Measurements from ENCODE around the gene FBXO36. TPM values are rescaled to one million over a fixed set of nuclear protein-coding genes. Genes with fewer than 3 reads are reported as not detected.

The FBXO36 gene
- total and polyA plus RNA-seq, 2 experiments from 2014 or later: 5.3 to 6.3 TPM

DNA sequence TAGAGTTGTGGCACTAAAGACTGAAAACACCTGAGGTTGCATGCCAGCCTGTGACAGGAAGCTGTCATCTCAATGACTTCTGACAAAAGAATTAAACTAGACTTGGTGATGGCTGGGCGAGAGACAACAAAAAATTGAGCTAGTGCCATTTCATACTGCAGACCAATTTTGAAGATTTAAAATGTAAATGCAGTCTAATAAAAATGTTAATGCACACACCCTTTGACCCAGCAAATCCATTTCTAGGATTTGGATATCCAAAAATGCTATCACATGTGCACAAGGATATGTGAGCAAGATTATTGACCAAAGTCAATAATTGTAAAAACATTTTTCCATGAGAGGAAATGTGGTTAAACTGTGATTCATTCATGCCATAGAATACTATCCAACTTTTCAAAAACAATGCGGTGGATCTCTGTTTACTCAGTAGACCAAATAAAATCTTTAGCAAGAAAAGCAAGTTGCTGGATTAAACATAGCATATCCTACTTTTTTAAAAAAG lies 5.6 kb downstream of the FBXO36 start:
- Histone ChIP-seq H3K27me3 (replicated peaks; ENCODE audit: insufficient read depth) (no peaks in the 10 kb centered on the region), H3K9me2 (ENCODE audit: insufficient read depth) (no peaks in the 10 kb centered on the region), H3K9ac (no peak overlapping the region), H3K9me3 (ENCODE audit: low read depth) (no peaks in the 10 kb centered on the region), H3K79me2 (ENCODE audit: insufficient read depth) (peaks cover 59% of the 10 kb centered on the region), H3K4me2 (ENCODE audit: unreplicated experiment) (no peak overlapping the region), H3K36me3 (ENCODE audit: low read depth) (no peaks in the 10 kb centered on the region), H3K4me1 (ENCODE audit: insufficient read depth) (peaks cover 12% of the 10 kb centered on the region), H3K4me3 (no peak overlapping the region), H2AFZ (no peak overlapping the region), H4K20me1 (ENCODE audit: insufficient read depth) (no peaks in the 10 kb centered on the region), H3K27ac (peak overlapping the region; percentile 11), H3F3A (ENCODE audit: insufficient read depth) (peaks cover 19% of the 10 kb centered on the region)
- in situ Hi-C loops (cut with MboI): no loop called here
- DNase-seq: peak; percentile 73
- no peak for TF ChIP-seq EZH2 (IDR thresholded peaks at IDR 0.05; ENCODE audit: insufficient read depth, poor library complexity, severe bottlenecking)
- TF ChIP-seq EZH2phosphoT487 (IDR thresholded peaks at IDR 0.05; ENCODE audit: insufficient read depth, low read depth): no peak
- 48 to 50% methylated on average over 2 of the region's 2 CpGs for WGBS, 2 experiments (ENCODE audit: low coverage in 1 of 2, low lambda C conversion rate in 2 of 2, missing lambda C conversion rate in 2 of 2)

DNA sequence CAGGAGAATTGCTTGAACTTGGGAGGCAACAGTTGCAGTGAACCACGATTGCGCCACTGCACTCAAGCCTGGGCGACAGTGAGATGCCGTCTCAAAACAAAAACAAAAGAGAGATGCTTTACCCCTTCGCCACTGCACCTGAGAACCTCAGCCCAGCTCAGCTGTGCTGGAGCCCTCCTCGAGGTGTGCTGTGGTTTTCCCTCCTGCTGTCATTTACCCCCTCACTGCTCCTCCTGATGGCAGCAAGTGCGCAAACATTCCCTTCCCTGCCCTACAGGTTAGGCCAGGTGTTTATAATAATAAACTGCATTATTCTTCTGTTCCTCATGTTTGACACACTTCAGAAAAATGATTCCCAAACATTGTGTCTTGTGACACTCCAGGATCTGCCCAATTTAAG lies 8.4 kb downstream of the FBXO36 start:
- Histone ChIP-seq H3K4me1 (ENCODE audit: insufficient read depth) (peaks cover 12% of the 10 kb centered on the region), H3F3A (ENCODE audit: insufficient read depth) (peaks cover 15% of the 10 kb centered on the region), H3K9me3 (ENCODE audit: low read depth) (no peaks in the 10 kb centered on the region), H3K4me3 (no peak overlapping the region), H3K36me3 (ENCODE audit: low read depth) (no peaks in the 10 kb centered on the region), H3K27me3 (replicated peaks; ENCODE audit: insufficient read depth) (no peaks in the 10 kb centered on the region), H3K4me2 (ENCODE audit: unreplicated experiment) (no peak overlapping the region), H2AFZ (no peak overlapping the region), H3K79me2 (ENCODE audit: insufficient read depth) (peaks cover 37% of the 10 kb centered on the region), H4K20me1 (ENCODE audit: insufficient read depth) (no peaks in the 10 kb centered on the region), H3K9me2 (ENCODE audit: insufficient read depth) (no peaks in the 10 kb centered on the region), H3K9ac (no peak overlapping the region), H3K27ac (no peak overlapping the region)
- no peak for DNase-seq
- in situ Hi-C loops (cut with MboI): no loop called here
- WGBS, 2 experiments (ENCODE audit: low coverage in 1 of 2, low lambda C conversion rate in 2 of 2, missing lambda C conversion rate in 2 of 2): 94 to 95% methylated on average over 7 of the region's 7 CpGs
- TF ChIP-seq EZH2phosphoT487 (IDR thresholded peaks at IDR 0.05; ENCODE audit: insufficient read depth, low read depth) (no peak), EZH2 (IDR thresholded peaks at IDR 0.05; ENCODE audit: insufficient read depth, poor library complexity, severe bottlenecking) (no peak)

DNA sequence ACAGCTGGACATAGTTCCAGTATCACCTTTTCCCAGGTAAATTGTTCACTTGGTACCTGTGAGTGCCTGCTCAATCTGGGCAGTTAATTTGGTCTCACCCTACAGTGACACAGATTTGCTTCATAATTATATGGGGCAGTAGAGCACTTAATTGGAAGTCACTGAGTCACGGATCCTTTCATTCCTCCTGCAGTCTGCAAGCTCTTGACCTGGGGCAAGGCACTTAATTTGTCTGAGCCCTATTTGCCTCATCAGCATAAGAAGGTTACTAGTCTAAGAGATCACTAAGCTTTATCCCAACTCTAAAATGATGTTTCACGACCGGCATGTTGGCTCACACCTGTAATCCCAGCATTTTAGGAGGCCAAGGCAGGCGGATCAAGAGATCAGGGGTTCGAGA lies 8.9 kb downstream of the FBXO36 start:
- DNase-seq: no peak
- no peak overlapping the region for H2AFZ ChIP-seq
- H3F3A ChIP-seq (ENCODE audit: insufficient read depth): peaks cover 15% of the 10 kb centered on the region
- H3K79me2 ChIP-seq (ENCODE audit: insufficient read depth): peaks cover 31% of the 10 kb centered on the region
- WGBS, 2 experiments (ENCODE audit: low coverage in 1 of 2, low lambda C conversion rate in 2 of 2, missing lambda C conversion rate in 2 of 2): 96 to 97% methylated on average over 5 of the region's 5 CpGs
- H3K36me3 ChIP-seq (ENCODE audit: low read depth): no peaks in the 10 kb centered on the region
- H3K9ac ChIP-seq: no peak overlapping the region
- TF ChIP-seq EZH2 (IDR thresholded peaks at IDR 0.05; ENCODE audit: insufficient read depth, poor library complexity, severe bottlenecking) (no peak), EZH2phosphoT487 (IDR thresholded peaks at IDR 0.05; ENCODE audit: insufficient read depth, low read depth) (no peak)
- peaks cover 12% of the 10 kb centered on the region for H3K4me1 ChIP-seq (ENCODE audit: insufficient read depth)
- H3K27me3 ChIP-seq (replicated peaks; ENCODE audit: insufficient read depth): no peaks in the 10 kb centered on the region
- no peaks in the 10 kb centered on the region for H3K9me3 ChIP-seq (ENCODE audit: low read depth)
- in situ Hi-C loops (cut with MboI): no loop called here
- H3K9me2 ChIP-seq (ENCODE audit: insufficient read depth): no peaks in the 10 kb centered on the region
- no peak overlapping the region for H3K4me2 ChIP-seq (ENCODE audit: unreplicated experiment)
- no peak overlapping the region for H3K4me3 ChIP-seq
- H3K27ac ChIP-seq: no peak overlapping the region
- no peaks in the 10 kb centered on the region for H4K20me1 ChIP-seq (ENCODE audit: insufficient read depth)

DNA sequence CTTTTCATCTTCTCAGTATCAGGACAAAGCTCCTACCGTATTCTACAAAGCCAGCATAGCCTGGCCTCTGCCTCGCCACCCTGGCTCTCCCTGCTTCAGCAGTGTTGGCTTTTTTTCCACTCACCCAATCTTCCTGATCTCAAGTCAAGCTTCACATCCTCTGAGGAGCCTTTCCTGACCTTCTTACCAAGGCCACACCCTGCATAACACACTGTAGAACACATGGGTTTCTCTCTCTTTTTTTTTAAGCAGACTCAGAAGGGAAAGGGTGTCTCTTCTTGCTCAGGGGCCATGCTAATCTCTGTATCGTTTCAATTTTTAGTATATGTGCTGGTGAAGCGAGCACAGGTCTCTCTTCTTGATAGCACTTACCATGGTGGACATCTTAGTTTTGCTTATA lies 15.2 kb downstream of the FBXO36 start:
- in situ Hi-C loops (cut with MboI): no loop called here
- no peaks in the 10 kb centered on the region for H3K4me1 ChIP-seq (ENCODE audit: insufficient read depth)
- no peaks in the 10 kb centered on the region for H3F3A ChIP-seq (ENCODE audit: insufficient read depth)
- H3K79me2 ChIP-seq (ENCODE audit: insufficient read depth): no peaks in the 10 kb centered on the region
- no peak overlapping the region for H3K4me2 ChIP-seq (ENCODE audit: unreplicated experiment)
- no peaks in the 10 kb centered on the region for H3K9me3 ChIP-seq (ENCODE audit: low read depth)
- no peaks in the 10 kb centered on the region for H3K27me3 ChIP-seq (replicated peaks; ENCODE audit: insufficient read depth)
- no peaks in the 10 kb centered on the region for H3K9me2 ChIP-seq (ENCODE audit: insufficient read depth)
- TF ChIP-seq EZH2phosphoT487 (IDR thresholded peaks at IDR 0.05; ENCODE audit: insufficient read depth, low read depth) (no peak), EZH2 (IDR thresholded peaks at IDR 0.05; ENCODE audit: insufficient read depth, poor library complexity, severe bottlenecking) (no peak)
- no peaks in the 10 kb centered on the region for H3K36me3 ChIP-seq (ENCODE audit: low read depth)
- 79 to 83% methylated on average over 4 of the region's 4 CpGs for WGBS, 2 experiments (ENCODE audit: low coverage in 1 of 2, low lambda C conversion rate in 2 of 2, missing lambda C conversion rate in 2 of 2)
- H4K20me1 ChIP-seq (ENCODE audit: insufficient read depth): no peaks in the 10 kb centered on the region
- no peak overlapping the region for H3K9ac ChIP-seq
- DNase-seq: no peak
- H3K27ac ChIP-seq: no peak overlapping the region
- no peak overlapping the region for H3K4me3 ChIP-seq
- no peak overlapping the region for H2AFZ ChIP-seq

DNA sequence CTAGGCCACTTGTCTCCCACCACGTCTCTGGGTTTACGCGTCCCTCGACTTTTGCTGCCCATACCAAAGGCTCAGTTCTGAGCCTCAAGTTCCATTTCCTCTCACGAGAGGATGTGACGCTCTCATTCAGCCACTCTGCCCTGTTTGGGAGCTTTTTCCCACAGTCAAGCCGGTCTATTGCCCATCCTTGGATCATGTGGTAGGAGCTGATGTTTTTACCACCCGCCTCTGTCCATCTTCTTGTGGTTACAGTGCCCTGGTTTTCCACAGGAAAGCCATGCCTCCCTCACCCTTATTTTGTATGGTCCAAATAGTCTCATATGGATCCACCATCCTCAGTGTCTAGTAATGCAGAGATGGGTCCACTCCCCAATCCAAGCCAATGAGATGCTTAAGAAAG lies 20.4 kb downstream of the FBXO36 start:
- H3K4me3 ChIP-seq: no peak overlapping the region
- H3K79me2 ChIP-seq (ENCODE audit: insufficient read depth): no peaks in the 10 kb centered on the region
- no peaks in the 10 kb centered on the region for H3K36me3 ChIP-seq (ENCODE audit: low read depth)
- H3K27me3 ChIP-seq (replicated peaks; ENCODE audit: insufficient read depth): no peaks in the 10 kb centered on the region
- in situ Hi-C loops (cut with MboI): no loop called here
- H3K9me3 ChIP-seq (ENCODE audit: low read depth): no peaks in the 10 kb centered on the region
- no peaks in the 10 kb centered on the region for H3F3A ChIP-seq (ENCODE audit: insufficient read depth)
- 98% methylated on average over 8 of the region's 8 CpGs for WGBS, 2 experiments (ENCODE audit: low coverage in 1 of 2, low lambda C conversion rate in 2 of 2, missing lambda C conversion rate in 2 of 2)
- no peak overlapping the region for H3K9ac ChIP-seq
- no peak overlapping the region for H2AFZ ChIP-seq
- no peaks in the 10 kb centered on the region for H4K20me1 ChIP-seq (ENCODE audit: insufficient read depth)
- H3K9me2 ChIP-seq (ENCODE audit: insufficient read depth): no peaks in the 10 kb centered on the region
- no peak overlapping the region for H3K27ac ChIP-seq
- TF ChIP-seq EZH2phosphoT487 (IDR thresholded peaks at IDR 0.05; ENCODE audit: insufficient read depth, low read depth): no peak
- no peak for TF ChIP-seq EZH2 (IDR thresholded peaks at IDR 0.05; ENCODE audit: insufficient read depth, poor library complexity, severe bottlenecking)
- H3K4me1 ChIP-seq (ENCODE audit: insufficient read depth): no peaks in the 10 kb centered on the region
- no peak overlapping the region for H3K4me2 ChIP-seq (ENCODE audit: unreplicated experiment)
- no peak for DNase-seq

All from GM23248 (cell line).